GM21576 (cell line): ENCODE measurements around the gene ZNF236.

ENCODE experiments used
- ATAC-seq: cut with Tn5 transposase; IDR thresholded peaks from one replicate; pipeline ENCODE4 v1.9.1; 2021; ENCODE audit warnings: mild to moderate bottlenecking, moderate library complexity; ENCODE audit not compliant: unreplicated experiment

Gene ZNF236

GRCh38 chr18:76821356-76821874, 942 bp upstream of the ZNF236 start:
- ATAC-seq, result peak; percentile 12

- ATAC-seq, result peak; percentile 37
Observed at GRCh38 chr18:76821875-76822505, 367 bp upstream of the ZNF236 start.

GRCh38 chr18:76823161-76823538, 793 bp downstream of the ZNF236 start:
- no peak for ATAC-seq

GRCh38 chr18:76823587-76824011, 1.2 kb downstream of the ZNF236 start:
- ATAC-seq, result no peak

GRCh38 chr18:76824145-76824676, 1.9 kb downstream of the ZNF236 start:
- ATAC-seq, result no peak

GRCh38 chr18:76824754-76825153, 2.4 kb downstream of the ZNF236 start:
- ATAC-seq, result no peak

GRCh38 chr18:76827205-76828200, 5.1 kb downstream of the ZNF236 start:
- no peak for ATAC-seq

- no peak for ATAC-seq
Observed at GRCh38 chr18:76834379-76834778, 12.0 kb downstream of the ZNF236 start.

GRCh38 chr18:76835380-76835779, 13.0 kb downstream of the ZNF236 start:
- ATAC-seq, result no peak

GRCh38 chr18:76837071-76837470, 14.7 kb downstream of the ZNF236 start:
- no peak for ATAC-seq

GRCh38 chr18:76838182-76838581, 15.8 kb downstream of the ZNF236 start:
- ATAC-seq, result no peak

GRCh38 chr18:76839086-76839794, 16.9 kb downstream of the ZNF236 start:
- no peak for ATAC-seq

GRCh38 chr18:76842837-76843530, 20.6 kb downstream of the ZNF236 start:
- ATAC-seq, result no peak

GRCh38 chr18:76844144-76844543, 21.8 kb downstream of the ZNF236 start:
- ATAC-seq, result no peak

- no peak for ATAC-seq
Observed at GRCh38 chr18:76844742-76845477, 22.6 kb downstream of the ZNF236 start.

GRCh38 chr18:76846217-76846616, 23.9 kb downstream of the ZNF236 start:
- ATAC-seq, result no peak

- ATAC-seq, result no peak
Observed at GRCh38 chr18:76847916-76848315, 25.6 kb downstream of the ZNF236 start.

- ATAC-seq, result no peak
Observed at GRCh38 chr18:76850112-76850511, 27.8 kb downstream of the ZNF236 start.

GRCh38 chr18:76855594-76855993, 33.2 kb downstream of the ZNF236 start:
- ATAC-seq, result no peak

GRCh38 chr18:76857476-76857875, 35.1 kb downstream of the ZNF236 start:
- no peak for ATAC-seq
